Globus pallidus (tissue), 1 donor: ENCODE measurements around the gene SIPA1L3.

Source experiments
- DNase-seq: peaks from one replicate; pipeline ENCODE4 v3.0.0-alpha.2; 2015; ENCODE audit warnings: low spot score

The SIPA1L3 gene

GRCh38 chr19:37997911-37998344, 90.9 kb downstream of the SIPA1L3 start:
- DNase-seq, result no peak

DNA sequence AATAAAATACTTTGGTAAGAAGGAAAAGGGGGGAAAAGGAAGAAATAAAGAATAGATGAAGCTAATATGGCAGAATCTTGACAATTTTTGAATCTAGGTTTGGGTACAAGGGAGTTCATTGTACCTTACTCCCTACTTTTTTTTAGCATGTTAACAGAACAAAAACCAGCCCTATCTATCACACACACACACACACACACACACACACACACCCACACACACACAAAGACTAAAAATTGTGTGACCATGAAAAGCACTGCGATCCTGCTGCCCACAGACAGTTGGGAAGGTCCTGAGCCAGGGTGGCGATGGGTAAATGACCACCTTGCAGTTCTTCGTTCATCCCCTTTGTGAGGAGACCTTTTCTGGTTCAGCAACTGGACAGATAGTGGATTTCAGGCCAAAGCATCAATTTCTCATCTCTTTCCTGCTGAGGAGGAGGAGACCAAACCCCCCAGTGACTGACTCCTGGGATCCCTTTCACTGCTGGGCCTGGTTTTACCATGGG, 91.8 kb downstream of the SIPA1L3 start:
- no peak for DNase-seq

GRCh38 chr19:37999309-38000213, 92.6 kb downstream of the SIPA1L3 start:
- DNase-seq, result no peak

DNA sequence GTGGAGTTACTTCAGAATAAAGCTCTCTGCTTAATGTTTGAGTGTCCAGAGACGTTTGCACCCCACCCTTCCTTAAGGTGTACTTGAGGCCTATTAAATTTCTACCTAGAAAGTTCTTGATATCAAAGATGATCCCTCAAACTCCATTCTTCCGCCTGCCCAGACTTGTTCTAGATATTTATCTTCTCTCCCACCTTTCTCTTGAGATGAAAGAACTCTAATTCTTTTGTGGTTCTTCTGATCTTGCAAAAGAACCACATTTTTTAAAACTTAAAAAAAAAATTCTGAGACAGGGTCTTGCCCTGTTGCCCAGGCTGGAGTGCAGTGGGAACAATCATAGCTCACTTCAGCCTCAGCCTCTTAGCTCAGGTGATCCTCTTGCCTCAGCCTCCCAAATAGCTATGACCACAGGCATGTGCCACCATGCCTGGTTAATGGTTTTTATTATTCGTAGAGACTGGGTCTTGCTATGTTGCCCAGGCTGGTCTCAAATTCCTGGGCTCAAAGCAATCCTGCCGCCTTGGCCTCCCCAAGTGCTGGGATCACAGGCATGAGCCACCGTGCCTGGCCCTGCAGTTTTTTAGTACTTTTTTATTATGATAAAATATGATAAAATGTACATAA, 94.3 kb downstream of the SIPA1L3 start:
- no peak for DNase-seq

DNA sequence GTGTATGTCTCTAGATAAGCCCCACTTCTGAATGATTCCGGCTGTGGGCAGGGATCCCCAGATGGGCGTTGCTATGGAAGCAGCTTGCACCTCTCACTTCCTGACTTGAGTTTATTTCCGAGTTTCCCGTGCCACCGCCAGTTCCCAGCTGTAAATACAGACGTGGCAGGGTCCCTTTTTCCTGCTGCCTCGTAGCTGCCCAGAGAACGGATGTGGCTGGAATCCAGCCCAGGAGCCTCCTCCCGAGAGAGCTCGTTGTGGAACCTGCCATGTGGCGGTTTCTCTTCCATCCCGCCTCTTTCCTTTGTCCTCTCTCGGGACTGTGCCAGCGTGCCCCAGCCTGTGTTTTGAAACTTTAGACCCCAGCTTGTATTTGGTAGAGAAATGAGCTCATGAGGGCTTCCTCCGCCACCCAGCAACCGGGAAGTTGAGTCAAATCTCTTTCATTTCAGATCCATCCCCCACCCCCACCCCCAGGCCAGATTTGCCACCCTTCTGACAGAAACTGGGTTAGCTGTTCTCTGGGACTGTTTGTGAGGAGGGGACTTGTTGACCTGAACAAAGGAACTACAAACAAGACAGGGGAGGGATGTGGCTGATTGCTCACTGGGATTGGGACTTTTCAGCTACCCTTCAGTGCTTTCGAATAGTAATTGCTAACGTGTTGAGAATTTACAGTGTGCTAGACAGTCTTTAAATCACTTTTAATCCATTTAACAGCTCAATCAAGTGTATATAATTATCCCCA, 96.6 kb downstream of the SIPA1L3 start:
- DNase-seq, result peak; percentile 67

DNA sequence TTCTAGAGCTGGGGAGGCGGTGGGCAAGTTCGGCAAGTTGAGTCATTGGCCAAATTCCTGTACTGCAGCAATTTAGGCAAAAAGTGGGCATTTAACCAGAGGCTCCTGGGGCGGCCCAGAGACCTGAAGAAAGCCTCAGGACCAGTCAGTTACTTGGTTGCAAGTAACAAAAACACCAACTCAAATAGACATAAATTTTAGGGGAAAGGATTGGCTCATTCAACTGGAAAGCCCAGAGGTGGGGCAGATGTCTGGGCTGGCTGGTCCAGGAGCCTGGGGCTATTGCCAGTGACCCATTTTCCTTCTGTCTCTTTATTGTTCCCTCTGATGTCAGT, 97.1 kb downstream of the SIPA1L3 start:
- DNase-seq, result no peak

DNA sequence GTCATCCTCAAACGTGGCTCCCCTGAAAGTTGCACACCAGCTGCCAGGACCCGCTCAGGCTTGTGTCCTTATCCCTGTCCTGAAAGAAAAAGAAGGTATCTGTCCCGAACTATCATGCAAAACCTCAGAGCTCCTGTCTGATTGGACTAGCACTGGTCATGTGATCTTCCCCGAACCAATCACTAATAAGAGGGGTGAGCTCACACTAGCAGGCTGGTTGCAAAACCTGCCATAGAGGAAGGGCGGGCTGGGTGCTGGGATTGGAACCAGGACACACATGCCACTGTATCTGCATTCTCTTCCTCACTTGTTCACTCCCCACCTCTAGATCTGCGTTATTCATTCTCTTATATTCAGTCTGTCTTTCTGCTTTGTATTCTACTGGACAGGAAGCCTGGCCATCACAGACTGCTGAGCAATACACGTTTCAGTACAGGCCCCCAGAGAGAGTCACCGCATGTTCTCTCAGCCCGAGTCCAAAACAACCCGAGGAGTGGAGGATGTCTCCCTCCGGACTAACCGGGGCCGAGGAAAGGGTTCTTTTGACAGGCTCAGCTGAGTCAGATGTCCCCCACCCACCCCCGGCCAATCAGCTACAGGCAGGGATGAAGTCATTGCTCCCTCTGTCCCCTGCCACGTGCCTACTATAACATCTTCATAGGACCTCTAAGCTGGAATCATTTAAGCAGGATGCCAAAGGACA, 97.7 kb downstream of the SIPA1L3 start:
- DNase-seq, result peak; percentile 99

DNA sequence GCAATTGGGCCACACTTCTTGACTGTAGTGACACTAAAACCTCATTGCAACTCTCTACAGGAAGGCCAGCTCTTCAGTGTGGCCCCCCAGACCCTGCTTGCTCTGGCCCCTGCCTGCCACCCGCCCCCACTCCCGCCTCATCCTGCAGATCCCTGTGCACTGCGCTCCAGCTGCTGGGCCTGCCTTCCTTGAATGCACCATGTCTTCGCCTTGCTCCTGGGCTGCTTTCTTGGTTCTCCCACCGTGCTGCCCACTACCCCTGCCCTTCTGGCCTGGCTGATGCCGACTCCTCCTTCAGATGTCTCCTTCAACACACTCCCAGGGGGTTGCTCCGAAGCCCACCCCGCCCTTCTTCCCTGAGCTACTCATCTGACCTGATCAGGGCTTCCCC, 98.2 kb downstream of the SIPA1L3 start:
- DNase-seq, result no peak

GRCh38 chr19:38006361-38007045, 99.5 kb downstream of the SIPA1L3 start:
- DNase-seq, result no peak

GRCh38 chr19:38009650-38010242, 102.7 kb downstream of the SIPA1L3 start:
- no peak for DNase-seq

DNA sequence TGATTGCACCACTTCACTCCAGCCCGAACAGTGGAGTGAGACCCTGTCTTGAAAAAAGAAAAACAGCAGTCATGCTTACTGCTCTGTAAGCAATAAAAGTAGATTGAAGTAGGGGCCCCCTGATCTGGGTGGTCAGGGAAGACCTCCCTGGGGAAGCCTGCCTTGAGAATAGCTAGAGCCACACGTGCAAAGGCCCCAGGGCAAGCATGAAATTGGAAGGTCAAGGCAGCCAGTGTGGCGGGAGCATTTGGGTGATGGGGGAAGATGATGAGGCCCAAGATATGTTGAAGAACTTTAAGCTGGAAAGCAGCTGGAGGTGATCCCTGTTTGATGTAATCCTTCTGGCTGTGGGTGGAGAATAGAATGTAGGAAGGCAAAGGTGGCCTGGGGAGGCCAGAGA, 104.4 kb downstream of the SIPA1L3 start:
- DNase-seq, result no peak

- no peak for DNase-seq
Measured at GRCh38 chr19:38012290-38012689, 105.3 kb downstream of the SIPA1L3 start.

- DNase-seq, result no peak
Measured at GRCh38 chr19:38012944-38013343, 105.9 kb downstream of the SIPA1L3 start.

DNA sequence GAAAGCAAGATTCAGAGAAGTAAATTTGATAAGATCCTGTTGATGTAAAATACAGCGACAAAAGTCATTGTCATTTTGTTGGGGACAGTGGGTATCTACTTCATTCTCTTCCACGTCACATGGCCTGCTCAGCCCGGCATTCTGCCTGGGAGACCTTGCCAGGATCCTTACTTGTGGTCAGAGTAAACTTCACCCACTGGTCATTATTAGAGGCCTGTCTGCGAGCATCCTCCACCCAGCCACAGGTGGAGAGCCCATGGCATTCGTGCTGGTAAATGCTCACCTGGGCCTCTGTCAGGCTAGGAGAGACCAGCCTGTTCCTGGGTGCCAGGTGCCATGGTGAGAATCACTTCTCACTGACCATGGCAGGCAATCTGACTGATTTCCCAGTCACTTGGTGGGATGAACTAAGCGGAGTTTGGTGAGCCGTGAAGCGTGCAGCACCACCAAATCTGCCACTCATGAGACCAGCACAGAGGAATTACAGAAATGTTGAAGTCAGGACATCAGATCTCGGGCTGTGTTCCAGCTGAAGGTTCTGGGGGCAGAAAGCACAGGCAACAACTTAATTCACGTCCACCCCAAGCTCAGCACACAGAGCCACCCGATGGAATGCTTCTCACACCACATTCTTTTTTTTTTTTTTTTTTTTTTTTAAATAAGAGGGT, 107.0 kb downstream of the SIPA1L3 start:
- DNase-seq, result peak; percentile 39

- DNase-seq, result no peak
Measured at GRCh38 chr19:38015216-38015615, 108.2 kb downstream of the SIPA1L3 start.

GRCh38 chr19:38015761-38016160, 108.8 kb downstream of the SIPA1L3 start:
- DNase-seq, result no peak

DNA sequence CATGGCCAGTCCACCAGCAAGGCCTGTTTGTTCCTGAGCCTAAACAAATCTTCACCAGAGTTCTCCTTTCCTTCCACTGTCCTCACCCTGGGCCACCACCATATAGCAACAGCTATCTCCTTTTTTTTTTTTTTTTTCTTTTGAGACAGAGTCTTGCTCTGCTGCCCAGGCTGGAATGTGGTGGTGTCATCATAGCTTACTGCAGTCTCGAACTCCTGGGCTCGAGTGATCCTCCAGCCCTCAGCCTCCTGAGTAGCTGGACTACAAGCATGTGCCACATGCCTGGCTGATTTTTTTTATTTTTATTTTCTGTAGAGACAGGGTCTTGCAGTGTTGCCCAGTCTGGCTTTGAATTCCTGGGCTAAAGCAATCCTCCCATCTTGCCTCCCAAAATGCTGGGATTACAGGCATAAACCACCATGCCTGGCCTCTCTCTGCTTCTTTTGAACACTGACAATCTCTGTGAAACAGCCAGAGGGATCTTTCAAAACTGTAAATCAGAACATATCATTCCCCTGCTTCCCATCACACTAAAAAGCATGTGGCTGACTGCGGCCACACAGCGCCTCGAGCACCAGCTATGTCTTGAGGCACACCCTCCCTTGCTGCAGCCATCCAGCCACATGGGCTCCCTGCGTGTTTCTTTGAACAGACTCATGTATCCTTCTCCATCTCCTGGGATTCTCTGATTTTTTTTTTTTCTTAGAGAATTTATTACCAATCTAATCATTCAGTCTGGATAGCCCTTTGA, 110.6 kb downstream of the SIPA1L3 start:
- DNase-seq, result no peak

DNA sequence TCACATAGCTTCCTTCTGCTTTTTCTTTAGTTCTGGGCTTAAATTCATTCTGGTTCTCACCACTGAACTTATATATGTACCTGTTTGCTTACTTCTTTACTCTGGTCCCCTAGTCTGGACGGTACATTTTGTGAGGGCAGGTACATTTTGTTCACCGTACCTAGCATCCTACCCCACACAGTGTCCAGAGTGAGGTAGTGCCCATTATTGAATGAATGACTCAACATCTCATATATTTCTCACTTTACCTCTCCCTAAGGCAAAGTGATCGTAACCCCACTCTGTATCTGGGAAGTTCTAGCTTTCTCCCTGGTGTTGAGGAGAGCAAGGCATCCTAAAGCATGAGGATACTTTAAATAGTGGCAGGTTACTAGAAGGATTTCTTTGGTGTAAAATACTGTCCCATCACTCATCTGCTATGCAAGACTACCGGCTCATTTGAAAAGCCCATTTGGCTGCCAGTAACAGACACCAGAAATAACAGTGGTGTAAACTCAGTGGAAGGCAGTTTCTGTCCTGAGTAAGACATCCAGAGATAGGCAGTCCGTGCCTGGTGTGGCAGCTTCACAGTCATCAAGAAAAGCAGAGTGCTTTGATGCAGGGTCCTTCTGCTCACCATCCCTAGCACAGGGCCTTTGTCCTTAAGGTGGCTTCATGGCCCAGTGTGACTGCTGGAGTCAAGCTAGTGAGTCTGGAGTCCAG, 111.8 kb downstream of the SIPA1L3 start:
- DNase-seq, result no peak

- no peak for DNase-seq
Measured at GRCh38 chr19:38019396-38019724, 112.4 kb downstream of the SIPA1L3 start.
